ENCODE data around the gene PLCD3.
"Not testable (repeated sequence)": the region's sequence is repeated elsewhere in the genome, so short reads cannot be mapped to it uniquely, and the experiment has no call there.

DNA sequence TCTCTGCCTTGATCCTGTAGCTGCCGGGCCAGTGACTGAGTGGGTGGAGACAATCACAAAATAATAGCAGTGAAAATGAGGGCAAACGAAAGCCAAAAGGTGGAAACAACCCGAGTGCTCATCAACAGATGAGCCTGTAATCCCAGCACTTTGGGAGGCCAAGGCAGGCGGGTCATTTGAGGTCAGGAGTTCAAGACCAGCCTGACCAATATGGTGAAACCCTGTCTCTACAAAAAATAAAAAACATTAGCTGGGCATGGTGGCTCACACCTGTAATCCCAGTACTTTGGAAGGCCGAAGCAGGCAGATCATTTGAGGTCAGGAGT is 7.6 kb downstream of the PLCD3 start:
- not testable (repeated sequence) for TF ChIP-seq CTCF (conservative IDR thresholded peaks at IDR 0.05; ENCODE audit: low read depth, low read length); EZH2phosphoT487 (IDR thresholded peaks at IDR 0.05; ENCODE audit: borderline replicate concordance, low read length); EZH2 (IDR thresholded peaks at IDR 0.05; ENCODE audit: low read length, unreplicated experiment)

All from PC-3 (cell line).